HepG2 (cell line): ENCODE results near the gene TP53I3. TPM values are rescaled to one million over a fixed set of nuclear protein-coding genes. Genes with fewer than 3 reads are reported as not detected.

Experiments used
- AGO1 ChIP-seq: fragments of 200-400 bp; formaldehyde crosslinking; IDR thresholded peaks from 2 replicates; pipeline ENCODE4 v1.6.1; 2017; ENCODE audit warnings: mild to moderate bottlenecking, low read depth, low read length, moderate library complexity; ENCODE audit not compliant: poor library complexity, severe bottlenecking
- ATF3 ChIP-seq: sonication (generic); formaldehyde crosslinking; IDR thresholded peaks from 2 replicates; pipeline ENCODE4 v1.4.0; 2020; ENCODE audit warnings: missing genetic modification reagents
- DRAP1 ChIP-seq: IDR thresholded peaks from 2 replicates; pipeline ENCODE4 v1.6.1; 2016; ENCODE audit warnings: missing genetic modification reagents, missing compliant biosample characterization
- HDAC6 ChIP-seq: fragments of 200-600 bp; sonication (generic); IDR thresholded peaks from 2 replicates; pipeline ENCODE4 v1.7.0; 2017; ENCODE audit warnings: mild to moderate bottlenecking, antibody characterized with exemption, low read length, low read depth
- HMG20B ChIP-seq: conservative IDR thresholded peaks from 2 replicates; pipeline ENCODE4 v1.6.1; 2016; ENCODE audit warnings: missing genetic modification reagents, missing compliant biosample characterization
- HMGXB3 ChIP-seq: sonication (generic); formaldehyde crosslinking; IDR thresholded peaks from 2 replicates; pipeline ENCODE4 v1.4.0; 2020; ENCODE audit warnings: missing genetic modification reagents, borderline replicate concordance
- IRF2 ChIP-seq: IDR thresholded peaks from 2 replicates; pipeline ENCODE4 v1.6.1; 2018; ENCODE audit warnings: missing genetic modification reagents, missing compliant biosample characterization
- MBD4 ChIP-seq: IDR thresholded peaks from 2 replicates; pipeline ENCODE4 v1.6.1; 2012; ENCODE audit warnings: low read length, inconsistent platforms, borderline replicate concordance
- MIER3 ChIP-seq: IDR thresholded peaks from 2 replicates; pipeline ENCODE4 v1.6.1; 2016; ENCODE audit warnings: missing compliant biosample characterization, borderline replicate concordance
- PRDM10 ChIP-seq: sonication (generic); formaldehyde crosslinking; IDR thresholded peaks from 2 replicates; pipeline ENCODE4 v1.4.0; 2020; ENCODE audit warnings: low read depth, missing genetic modification reagents
- RARG ChIP-seq: sonication (generic); formaldehyde crosslinking; IDR thresholded peaks from 2 replicates; pipeline ENCODE4 v1.4.0; 2020; ENCODE audit warnings: low read depth, mild to moderate bottlenecking, missing genetic modification reagents
- SMC3 ChIP-seq: IDR thresholded peaks from 2 replicates; pipeline ENCODE4 v1.6.1; 2011; ENCODE audit warnings: low read length, improper control_type of control experiment
- ZBTB21 ChIP-seq: sonication (generic); formaldehyde crosslinking; IDR thresholded peaks from 2 replicates; pipeline ENCODE4 v1.4.0; 2020; ENCODE audit warnings: missing genetic modification reagents
- ZNF18 ChIP-seq: sonication (generic); formaldehyde crosslinking; IDR thresholded peaks from 2 replicates; pipeline ENCODE4 v1.8.0; 2022; ENCODE audit warnings: mild to moderate bottlenecking, missing genetic modification reagents; ENCODE audit not compliant: insufficient replicate concordance
- ZNF557 ChIP-seq: sonication (generic); formaldehyde crosslinking; IDR thresholded peaks from 2 replicates; pipeline ENCODE4 v1.4.0; 2020; ENCODE audit warnings: missing genetic modification reagents
- ZNF7 ChIP-seq: IDR thresholded peaks from 2 replicates; pipeline ENCODE4 v1.6.1; 2016; ENCODE audit warnings: missing biosample characterization, missing genetic modification reagents
- ZNF761 ChIP-seq: sonication (generic); formaldehyde crosslinking; conservative IDR thresholded peaks from 2 replicates; pipeline ENCODE4 v1.4.0; 2020; ENCODE audit warnings: mild to moderate bottlenecking, missing genetic modification reagents
- ZSCAN25 ChIP-seq: sonication (generic); formaldehyde crosslinking; IDR thresholded peaks from 2 replicates; pipeline ENCODE4 v1.8.0; 2022; ENCODE audit warnings: mild to moderate bottlenecking, missing genetic modification reagents
- polyA plus RNA-seq, 8 experiments: library from polyadenylated mRNA; depleted of rRNA in 3 of 8; stranded (reverse) in 7 of 8; unstranded in 1 of 8; fragments of >200 nt; fragmentation: Illumina TruSeq in 4 of 8; extraction: Trizol in 4 of 8; gene quantifications; 2 replicates each; pipeline versions ENCODE4 v1.2.1 to v1.2.3, GENCODE V29; 2011 to 2016; ENCODE audit warnings: low read depth in 4 of 8, missing spikeins in 1 of 8, mixed read lengths in 1 of 8; ENCODE audit not compliant: insufficient read depth in 1 of 8
- total RNA-seq, 5 experiments: library from RNA; depleted of rRNA; stranded (reverse); fragments of >200 nt; fragmentation: Illumina TruSeq; extraction: Trizol; gene quantifications; 2 replicates each; pipeline ENCODE4 v1.2.3, GENCODE V29; 2016; ENCODE audit warnings: low read depth in 1 of 5

Gene TP53I3
- total and polyA plus RNA-seq, 2 of the 13 experiments (the other 11 are each of a cell fraction or from before 2014, with no cell fraction given), result 25.0 to 44.1 TPM

- TF ChIP-seq DRAP1 (peak; percentile 86), ATF3 (peak; percentile 78), HMG20B (CRISPR knock-in tag) (no peak; the same call in 1 of the 2 replicates), ZNF557 (CRISPR knock-in tag) (0 out of 2 replicates have a peak, but pooled peaks have one; percentile 20), ZNF7 (CRISPR knock-in tag) (no peak), HMGXB3 (CRISPR knock-in tag) (peak; percentile 92), MBD4 (no peak), RARG (CRISPR knock-in tag) (peak; percentile 88; the same call in 1 of the 2 replicates), AGO1 (peak; percentile 100), SMC3 (no peak; the same call in 1 of the 2 replicates), ZNF18 (CRISPR knock-in tag) (peak; percentile 82), IRF2 (CRISPR knock-in tag) (peak; percentile 99), PRDM10 (CRISPR knock-in tag) (peak; percentile 90), ZSCAN25 (no peak), MIER3 (peak; percentile 98), ZBTB21 (CRISPR knock-in tag) (peak; percentile 79), HDAC6 (no peak), ZNF761 (CRISPR knock-in tag) (peak; percentile 92; the same call in 1 of the 2 replicates)
Measured at GRCh38 chr2:24075915-24076848, 8.5 kb downstream of the TP53I3 start, which contains the start of gene SF3B6 (continued).
